ENCODE data around the gene SYNPO. TPM values are rescaled to one million over a fixed set of nuclear protein-coding genes. Genes with fewer than 3 reads are reported as not detected.
A peak's percentile ranks its signal among the peaks of the same experiment; 100 is the strongest.

The SYNPO gene
- total RNA-seq, 2 donors from 2014 or later: 32.4 to 62.9 TPM

GRCh38 chr5:150656191-150657132 lies 16.0 kb downstream of the SYNPO start:
- Histone ChIP-seq H3K9ac (ENCODE audit: low read depth in 2 of 2, low read length in 2 of 2) (peak overlapping the region; percentile 55 to 75), H3K36me3 (no peaks in the 10 kb centered on the region), H3K27me3 (no peaks in the 10 kb centered on the region), H3K4me1 (no peaks in the 10 kb centered on the region), H3K9me3 (no peaks in the 10 kb centered on the region), H3K27ac (no peak overlapping the region), H3K4me3 (peak overlapping the region; percentile 51)
- intact Hi-C loops (cut with DNase I): loop anchor here (10.0 kb wide), 1 partner anchor 188 kb away; the partner anchor contains the start of gene IRGM
- peak; percentile 36 for TF ChIP-seq CTCF (IDR thresholded peaks at IDR 0.05)
- DNase-seq: peak; percentile 79

GRCh38 chr5:150658121-150658520 lies 17.7 kb downstream of the SYNPO start:
- Histone ChIP-seq H3K27me3 (no peaks in the 10 kb centered on the region), H3K4me1 (no peaks in the 10 kb centered on the region), H3K9me3 (no peaks in the 10 kb centered on the region), H3K4me3 (no peak overlapping the region), H3K9ac (ENCODE audit: low read depth in 2 of 2, low read length in 2 of 2) (no peak overlapping the region), H3K36me3 (no peaks in the 10 kb centered on the region), H3K27ac (no peak overlapping the region)
- intact Hi-C loops (cut with DNase I): loop anchor here (2.0 to 10.0 kb wide), 2 partner anchors 99 to 187 kb away; partner anchors contain the start of gene IRGM
- no peak for DNase-seq
- no peak for TF ChIP-seq CTCF (IDR thresholded peaks at IDR 0.05)

GRCh38 chr5:150658699-150659265 lies 18.3 kb downstream of the SYNPO start:
- Histone ChIP-seq H3K36me3 (no peaks in the 10 kb centered on the region), H3K27ac (no peak overlapping the region), H3K27me3 (no peaks in the 10 kb centered on the region), H3K4me1 (no peaks in the 10 kb centered on the region), H3K9me3 (no peaks in the 10 kb centered on the region), H3K9ac (ENCODE audit: low read depth in 2 of 2, low read length in 2 of 2) (no peak overlapping the region), H3K4me3 (no peak overlapping the region)
- intact Hi-C loops (cut with DNase I): loop anchor here (2.0 to 10.0 kb wide), 2 partner anchors 100 to 186 kb away; partner anchors contain the start of gene IRGM
- TF ChIP-seq CTCF (IDR thresholded peaks at IDR 0.05): no peak
- DNase-seq: no peak

GRCh38 chr5:150659360-150660107 lies 19.1 kb downstream of the SYNPO start:
- Histone ChIP-seq H3K27me3 (no peaks in the 10 kb centered on the region), H3K27ac (no peak overlapping the region), H3K4me3 (no peak overlapping the region), H3K4me1 (no peaks in the 10 kb centered on the region), H3K9ac (ENCODE audit: low read depth in 2 of 2, low read length in 2 of 2) (no peak overlapping the region), H3K9me3 (no peaks in the 10 kb centered on the region), H3K36me3 (no peaks in the 10 kb centered on the region)
- intact Hi-C loops (cut with DNase I): loop anchor here (2.0 to 10.0 kb wide), 2 partner anchors 101 to 185 kb away; partner anchors contain the start of gene IRGM
- no peak for TF ChIP-seq CTCF (IDR thresholded peaks at IDR 0.05)
- no peak for DNase-seq

Data from colonic mucosa (tissue), 4 donors.